WERI-Rb-1 (cell line): ENCODE data around the gene TSR1.

Source experiments
- DNase-seq: peaks from one replicate; pipeline ENCODE4 v3.0.0-alpha.2; 2020
- H3K27ac ChIP-seq: fragments of 250-450 bp; sonication (Bioruptor Pico); 2 replicates; pipeline ENCODE4 v1.5.1; 2020; ENCODE audit warnings: mild to moderate bottlenecking, moderate library complexity
- H3K27me3 ChIP-seq: fragments of 250-450 bp; sonication (Bioruptor Pico); 2 replicates; pipeline ENCODE4 v1.5.1; 2021; ENCODE audit warnings: mild to moderate bottlenecking, low read depth, moderate library complexity; ENCODE audit not compliant: insufficient read depth, severe bottlenecking
- H3K36me3 ChIP-seq: fragments of 250-450 bp; sonication (Bioruptor Pico); 2 replicates; pipeline ENCODE4 v1.5.1; 2020; ENCODE audit warnings: mild to moderate bottlenecking, moderate library complexity
- H3K4me3 ChIP-seq: 2 replicates; pipeline ENCODE4 v1.5.1; 2011; ENCODE audit warnings: low read depth, mild to moderate bottlenecking, control low read depth, low read length
- H3K9me3 ChIP-seq: fragments of 250-450 bp; sonication (Bioruptor Pico); 2 replicates; pipeline ENCODE4 v1.5.1; 2021; ENCODE audit warnings: mild to moderate bottlenecking, moderate library complexity; ENCODE audit not compliant: severe bottlenecking
- CTCF ChIP-seq: IDR thresholded peaks from 2 replicates; pipeline ENCODE4 v1.5.1; 2011; ENCODE audit warnings: low read depth, mild to moderate bottlenecking, control low read depth, inconsistent platforms, low read length

TSR1 gene

GRCh38 chr17:2337544-2338314, 1.5 kb upstream of the TSR1 start:
- no peaks in the 10 kb centered on the region for H3K27me3 ChIP-seq
- H3K4me3 ChIP-seq, result peak overlapping the region; percentile 76
- H3K36me3 ChIP-seq, result peaks cover 44% of the 10 kb centered on the region
- no peaks in the 10 kb centered on the region for H3K9me3 ChIP-seq
- TF ChIP-seq CTCF, result no peak
- DNase-seq, result peak; percentile 63
- peak overlapping the region; percentile 78 for H3K27ac ChIP-seq

DNA sequence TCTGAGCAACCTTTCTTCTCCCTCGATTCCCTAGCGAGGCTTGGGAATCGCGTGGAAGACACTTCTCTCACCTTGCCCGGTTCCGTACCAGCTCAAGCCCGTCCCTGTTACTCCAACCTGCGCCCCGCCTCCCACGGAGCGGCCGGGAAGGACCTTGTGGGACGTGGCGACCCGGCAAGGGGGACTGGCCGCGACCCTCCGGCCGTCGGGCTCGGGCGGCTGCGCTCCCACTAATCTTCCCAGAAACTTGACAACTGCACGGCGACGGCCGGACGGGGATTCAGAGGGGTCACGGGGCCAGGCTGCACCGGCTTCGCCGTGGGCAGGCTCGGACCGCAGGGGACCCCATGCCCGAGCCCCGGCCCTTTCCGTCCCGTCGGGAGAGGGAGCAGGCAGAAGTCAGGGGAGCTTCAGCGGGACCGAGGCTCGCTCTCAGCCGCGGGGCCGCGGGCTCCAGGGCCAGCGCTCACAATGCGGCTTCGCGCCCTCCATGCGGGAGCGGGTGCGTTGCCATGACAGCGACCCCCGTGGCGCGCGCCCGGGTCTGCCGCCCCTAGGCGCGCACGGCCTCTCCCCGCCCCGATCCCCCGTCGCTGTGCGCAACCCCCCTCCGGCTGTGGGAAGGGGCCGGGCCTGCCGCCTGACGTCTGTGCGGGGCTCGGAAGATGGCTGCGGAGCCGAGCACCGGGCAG, 741 bp upstream of the TSR1 start, which contains the start of gene SGSM2:
Gene SGSM2, plus strand, starts transcription at position 650 of the 692 bp plus-strand sequence. CDS start 188 bp downstream, outside the sequence.
- peak within 1 kb of the TSS; percentile 76 for H3K4me3 ChIP-seq
- DNase-seq, result peak; percentile 77
- H3K36me3 ChIP-seq, result peaks cover 51% of the 10 kb centered on the region
- H3K27ac ChIP-seq, result peak within 1 kb of the TSS; percentile 83
- no peak for TF ChIP-seq CTCF
- H3K9me3 ChIP-seq, result no peaks in the 10 kb centered on the region
- no peaks in the 10 kb centered on the region for H3K27me3 ChIP-seq

DNA sequence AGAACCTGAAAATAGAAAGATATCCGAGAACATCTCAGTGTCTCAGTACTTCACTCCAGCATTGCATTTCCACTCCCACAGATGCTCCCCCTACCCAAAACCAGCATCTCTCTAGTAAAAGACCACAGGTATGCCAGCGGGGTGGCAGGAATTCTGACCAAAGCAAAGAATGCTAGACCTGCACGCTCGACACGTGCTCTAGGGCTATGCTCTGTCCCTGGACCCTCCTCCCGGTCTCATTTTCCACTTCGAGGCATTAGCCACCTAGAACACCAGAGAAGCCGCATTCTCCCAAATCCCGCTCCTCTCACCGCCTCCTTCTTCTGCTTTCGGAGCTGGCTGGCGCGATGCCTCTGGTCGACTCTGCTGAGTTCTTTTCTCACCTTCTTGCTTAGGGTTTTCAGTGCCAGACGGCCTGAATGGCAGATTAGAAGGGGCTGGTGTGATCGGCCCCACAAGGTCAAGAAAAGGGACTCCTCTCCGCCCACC, 487 bp downstream of the TSR1 start:
- Histone ChIP-seq H3K27ac (peak overlapping the region; percentile 83), H3K27me3 (no peaks in the 10 kb centered on the region), H3K9me3 (no peaks in the 10 kb centered on the region), H3K36me3 (peaks cover 56% of the 10 kb centered on the region), H3K4me3 (peak overlapping the region; percentile 76)
- no peak for TF ChIP-seq CTCF
- no peak for DNase-seq

DNA sequence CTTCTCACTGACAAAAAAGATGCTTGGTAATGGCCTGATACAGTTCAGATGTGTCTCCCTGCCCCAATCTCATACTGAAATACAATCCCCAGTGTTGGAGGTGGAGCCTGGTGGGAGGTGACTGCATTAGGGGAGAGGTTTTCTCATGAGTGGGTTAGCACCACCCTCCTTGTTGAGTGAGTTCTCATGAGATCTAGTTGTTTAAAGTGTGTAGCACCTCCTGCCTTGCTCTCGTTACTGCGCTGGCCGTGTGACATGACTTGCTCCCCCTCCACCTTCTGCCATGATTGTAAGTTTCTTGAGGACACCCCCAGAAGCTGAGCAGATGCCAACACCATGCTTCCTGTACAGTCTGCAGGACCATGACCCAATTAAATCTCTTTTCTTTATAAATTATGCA, 5.0 kb downstream of the TSR1 start:
- H3K9me3 ChIP-seq, result no peaks in the 10 kb centered on the region

DNA sequence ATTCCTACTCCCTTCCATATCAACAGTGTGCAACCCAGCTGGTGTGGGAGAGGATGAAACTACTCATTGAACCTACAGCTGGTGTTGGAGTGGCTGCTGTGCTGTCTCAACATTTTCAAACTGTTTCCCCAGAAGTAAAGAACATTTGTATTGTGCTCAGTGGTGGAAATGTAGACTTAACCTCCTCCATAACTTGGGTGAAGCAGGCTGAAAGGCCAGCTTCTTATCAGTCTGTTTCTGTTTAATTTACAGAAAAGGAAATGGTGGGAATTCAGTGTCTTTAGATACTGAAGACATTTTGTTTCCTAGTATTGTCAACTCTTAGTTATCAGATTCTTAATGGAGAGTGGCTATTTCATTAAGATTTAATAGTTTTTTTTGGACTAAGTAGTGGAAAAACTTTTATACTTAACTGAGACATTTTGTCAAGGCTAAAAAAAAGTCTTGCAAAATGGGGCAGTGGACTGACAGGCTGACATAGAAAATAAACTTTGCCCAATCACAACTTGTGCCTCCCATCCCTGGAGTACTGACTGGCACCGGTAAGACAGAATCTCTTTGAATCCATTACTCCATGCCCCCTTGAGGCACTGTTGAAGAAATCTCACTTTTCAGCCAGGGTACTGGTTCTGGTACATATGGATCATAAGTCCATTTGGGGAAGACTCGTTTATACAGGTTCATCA, 12.5 kb downstream of the TSR1 start:
- Histone ChIP-seq H3K27ac (no peak overlapping the region), H3K9me3 (no peaks in the 10 kb centered on the region), H3K4me3 (no peak overlapping the region), H3K36me3 (peaks cover 53% of the 10 kb centered on the region), H3K27me3 (no peaks in the 10 kb centered on the region)
- TF ChIP-seq CTCF, result no peak
- no peak for DNase-seq

More for the DNA sequence above, 5.0 kb downstream of the TSR1 start:
- Histone ChIP-seq H3K36me3 (peaks cover 86% of the 10 kb centered on the region), H3K27me3 (no peaks in the 10 kb centered on the region), H3K27ac (no peak overlapping the region), H3K4me3 (no peak overlapping the region)
- no peak for TF ChIP-seq CTCF
- DNase-seq, result no peak
